PC-3 (cell line): ENCODE results near the gene PHC2. TPM values are rescaled to one million over a fixed set of nuclear protein-coding genes. Genes with fewer than 3 reads are reported as not detected.

ENCODE experiments used
- ATAC-seq: fragments of 200-7000 bp; cut with Tn5 transposase; 2 replicates; pipeline ENCODE4 v1.9.1; 2020; ENCODE audit warnings: mild to moderate bottlenecking, moderate library complexity
- BruUV-seq: library from RNA; stranded (reverse); fragments of 400-500 nt; replicated peaks from 2 replicates; lab custom pipeline; 2021; lab: Mats Ljungman, UMichigan
- CTCF ChIA-PET: fragments of 300-600 bp; sonication (Branson Sonifier 250); formaldehyde crosslinking; loops from one replicate; lab custom pipeline; 2022; ENCODE audit warnings: antibody characterized with exemption; lab: Charles Lee
- POLR2A ChIA-PET: fragments of 300-600 bp; sonication (Branson Sonifier 250); formaldehyde crosslinking; loops from one replicate; lab custom pipeline; 2022; ENCODE audit warnings: antibody characterized with exemption; ENCODE audit not compliant: unreplicated experiment; lab: Charles Lee
- DNase-seq: peaks from one replicate; pipeline ENCODE4 v3.0.0-alpha.2; 2015
- H2AFZ ChIP-seq: fragments of 300-600 bp; sonication (generic); 2 replicates; pipeline ENCODE4 v1.6.0; 2016; ENCODE audit warnings: antibody characterized with exemption, low read length
- H3F3A ChIP-seq: fragments of 300-600 bp; sonication (generic); one replicate; pipeline ENCODE4 v1.6.0; 2017; ENCODE audit warnings: antibody characterized with exemption, low read length, control low read depth, mild to moderate bottlenecking; ENCODE audit not compliant: unreplicated experiment
- H3K27ac ChIP-seq: fragments of 300-600 bp; sonication (generic); 2 replicates; pipeline ENCODE4 v1.5.1; 2016; ENCODE audit warnings: mild to moderate bottlenecking, low read length
- H3K27me3 ChIP-seq: fragments of 300-600 bp; sonication (generic); 2 replicates; pipeline ENCODE4 v1.6.1; 2016; ENCODE audit warnings: low read length, mixed read lengths
- H3K36me3 ChIP-seq: fragments of 300-600 bp; sonication (generic); 2 replicates; pipeline ENCODE4 v1.6.1; 2016; ENCODE audit warnings: low read depth, mixed run types, low read length, mixed read lengths
- H3K4me1 ChIP-seq: fragments of 300-600 bp; sonication (generic); 2 replicates; pipeline ENCODE4 v1.5.1; 2016; ENCODE audit warnings: low read length; ENCODE audit not compliant: insufficient read depth
- H3K4me2 ChIP-seq: fragments of 300-600 bp; sonication (generic); 2 replicates; pipeline ENCODE4 v1.6.0; 2016; ENCODE audit warnings: low read length
- H3K4me3 ChIP-seq: fragments of 300-600 bp; sonication (generic); 2 replicates; pipeline ENCODE4 v1.5.1; 2016; ENCODE audit warnings: mild to moderate bottlenecking, low read length, mixed read lengths
- H3K79me2 ChIP-seq: fragments of 300-600 bp; sonication (generic); 2 replicates; pipeline ENCODE4 v1.6.1; 2017; ENCODE audit warnings: low read length, mixed read lengths
- H3K9ac ChIP-seq: fragments of 300-600 bp; sonication (generic); 2 replicates; pipeline ENCODE4 v1.6.0; 2016; ENCODE audit warnings: mild to moderate bottlenecking, low read length
- H3K9me2 ChIP-seq: fragments of 300-600 bp; sonication (generic); replicated peaks from 2 replicates; pipeline ENCODE4 v1.6.1; 2016; ENCODE audit warnings: mixed run types, low read length, mixed read lengths
- H3K9me3 ChIP-seq: fragments of 300-600 bp; sonication (generic); 2 replicates; pipeline ENCODE4 v1.6.1; 2016; ENCODE audit warnings: low read length, mixed read lengths
- H4K20me1 ChIP-seq: fragments of 300-600 bp; sonication (generic); 2 replicates; pipeline ENCODE4 v1.6.1; 2016; ENCODE audit warnings: low read length, mixed read lengths
- EZH2 ChIP-seq: fragments of 300-600 bp; sonication (generic); IDR thresholded peaks from one replicate; pipeline ENCODE4 v1.6.1; 2017; ENCODE audit warnings: antibody characterized with exemption, mild to moderate bottlenecking, low read length; ENCODE audit not compliant: unreplicated experiment
- EZH2phosphoT487 ChIP-seq: fragments of 300-600 bp; sonication (generic); IDR thresholded peaks from 2 replicates; pipeline ENCODE4 v1.6.1; 2018; ENCODE audit warnings: mild to moderate bottlenecking, antibody characterized with exemption, low read length, borderline replicate concordance
- intact Hi-C: fragments of 100-400 bp; cut with micrococcal nuclease; formaldehyde crosslinking; loops from 2 replicates; pipeline ENCODE4 v1.9.0; 2023
- total RNA-seq: library from RNA; depleted of rRNA; stranded (reverse); fragments of >200 nt; gene quantifications from 2 replicates; pipeline ENCODE4 v1.2.3, GENCODE V29; 2014
- TF ChIP-seq, protein P1 (sequence below): fragments of 300-600 bp; sonication (generic); conservative IDR thresholded peaks from 2 replicates; pipeline ENCODE4 v1.5.1; 2017; ENCODE audit warnings: antibody characterized with exemption, low read depth, mild to moderate bottlenecking, low read length

Gene PHC2
- total RNA-seq, 1 experiment from 2014 or later = 134 TPM

- ATAC-seq = no peak
- no peaks in the 10 kb centered on the region for H3K4me1 ChIP-seq
- DNase-seq = no peak
- TF ChIP-seq EZH2 (no peak), EZH2phosphoT487 (no peak)
- TF ChIP-seq, protein P1, sequence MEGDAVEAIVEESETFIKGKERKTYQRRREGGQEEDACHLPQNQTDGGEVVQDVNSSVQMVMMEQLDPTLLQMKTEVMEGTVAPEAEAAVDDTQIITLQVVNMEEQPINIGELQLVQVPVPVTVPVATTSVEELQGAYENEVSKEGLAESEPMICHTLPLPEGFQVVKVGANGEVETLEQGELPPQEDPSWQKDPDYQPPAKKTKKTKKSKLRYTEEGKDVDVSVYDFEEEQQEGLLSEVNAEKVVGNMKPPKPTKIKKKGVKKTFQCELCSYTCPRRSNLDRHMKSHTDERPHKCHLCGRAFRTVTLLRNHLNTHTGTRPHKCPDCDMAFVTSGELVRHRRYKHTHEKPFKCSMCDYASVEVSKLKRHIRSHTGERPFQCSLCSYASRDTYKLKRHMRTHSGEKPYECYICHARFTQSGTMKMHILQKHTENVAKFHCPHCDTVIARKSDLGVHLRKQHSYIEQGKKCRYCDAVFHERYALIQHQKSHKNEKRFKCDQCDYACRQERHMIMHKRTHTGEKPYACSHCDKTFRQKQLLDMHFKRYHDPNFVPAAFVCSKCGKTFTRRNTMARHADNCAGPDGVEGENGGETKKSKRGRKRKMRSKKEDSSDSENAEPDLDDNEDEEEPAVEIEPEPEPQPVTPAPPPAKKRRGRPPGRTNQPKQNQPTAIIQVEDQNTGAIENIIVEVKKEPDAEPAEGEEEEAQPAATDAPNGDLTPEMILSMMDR = no peak
- H3K9me3 ChIP-seq = no peaks in the 10 kb centered on the region
- H4K20me1 ChIP-seq = no peaks in the 10 kb centered on the region
- H3K9ac ChIP-seq = no peak overlapping the region
- no peak overlapping the region for H3K4me2 ChIP-seq
- BruUV-seq = no TSS peak
- H3K9me2 ChIP-seq = no peaks in the 10 kb centered on the region
- H3F3A ChIP-seq = no peaks in the 10 kb centered on the region
- no peak overlapping the region for H2AFZ ChIP-seq
- no peak overlapping the region for H3K27ac ChIP-seq
- no peaks in the 10 kb centered on the region for H3K27me3 ChIP-seq
- intact Hi-C loops = loop anchor here (5.0 to 10.0 kb wide), 4 partner anchors 89 to 246 kb away; partner anchors contain the start of gene ZSCAN20
- POLR2A ChIA-PET = no interaction called here
- H3K36me3 ChIP-seq = peaks cover 44% of the 10 kb centered on the region
- no peaks in the 10 kb centered on the region for H3K79me2 ChIP-seq
- no peak overlapping the region for H3K4me3 ChIP-seq
- CTCF ChIA-PET = no interaction called here
These were observed 62.5 kb downstream of the PHC2 start for GRCh38 chr1:33368431-33368830.

DNA sequence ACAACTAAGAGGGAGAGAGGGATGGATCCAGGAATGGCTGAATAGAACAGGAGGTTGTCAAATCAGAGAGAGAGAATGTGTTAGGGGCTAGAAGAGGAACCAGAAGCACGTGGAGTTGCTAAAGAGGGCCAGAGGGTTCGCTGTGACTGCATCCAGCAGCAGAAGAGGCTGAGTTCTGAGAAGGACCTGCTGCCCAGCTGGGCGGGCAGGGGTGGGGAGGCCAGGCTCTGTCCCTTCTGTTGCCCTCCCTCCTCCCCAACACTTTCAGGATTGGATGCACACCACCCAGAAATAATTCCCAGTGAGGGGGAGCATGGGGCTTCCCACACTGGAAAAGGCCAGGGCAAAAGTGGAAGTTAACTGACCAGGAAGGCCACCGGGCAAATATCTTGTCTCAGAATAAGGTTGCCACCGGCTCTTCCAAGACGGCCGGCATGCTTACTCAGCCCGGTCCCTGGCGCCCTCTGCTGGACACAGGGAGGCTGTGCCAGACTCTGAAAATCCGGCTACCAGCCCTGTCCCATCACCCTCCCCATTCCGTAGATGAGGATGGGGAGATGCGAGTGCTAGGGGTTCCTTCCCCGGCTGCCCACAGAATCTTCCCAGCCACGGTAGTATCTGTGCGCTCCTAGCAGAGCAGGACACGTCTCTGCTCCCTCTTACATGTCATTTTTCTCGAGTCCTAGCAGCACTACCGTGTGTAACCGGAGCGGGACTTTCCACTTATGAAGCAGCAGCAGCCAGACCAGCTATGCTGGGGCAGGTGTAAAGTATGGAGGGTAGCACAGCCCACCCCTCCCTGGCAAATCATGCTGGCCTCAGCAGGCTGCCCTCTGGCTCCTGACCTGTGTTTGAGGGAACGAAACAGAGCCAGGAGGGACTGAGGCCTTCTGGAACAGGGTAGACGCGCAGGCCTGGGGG is 63.1 kb downstream of the PHC2 start:
- H2AFZ ChIP-seq = 0 out of 2 replicates have a peak overlapping the region, but pooled peaks have one; percentile 38
- no peaks in the 10 kb centered on the region for H3K9me2 ChIP-seq
- no peaks in the 10 kb centered on the region for H4K20me1 ChIP-seq
- CTCF ChIA-PET = no interaction called here
- no peaks in the 10 kb centered on the region for H3K79me2 ChIP-seq
- TF ChIP-seq EZH2 (no peak), EZH2phosphoT487 (no peak)
- TF ChIP-seq, protein P1 = peak; percentile 92
- H3K9me3 ChIP-seq = no peaks in the 10 kb centered on the region
- H3K9ac ChIP-seq = no peak overlapping the region
- H3K4me3 ChIP-seq = no peak overlapping the region
- BruUV-seq = no TSS peak
- H3K4me2 ChIP-seq = no peak overlapping the region
- H3K27ac ChIP-seq = no peak overlapping the region
- peak; percentile 86 for ATAC-seq
- H3K4me1 ChIP-seq = no peaks in the 10 kb centered on the region
- DNase-seq = peak; percentile 81
- intact Hi-C loops = loop anchor here (1.0 to 10.0 kb wide), 5 partner anchors 72 to 247 kb away; partner anchors contain the start of gene ZSCAN20
- no peaks in the 10 kb centered on the region for H3F3A ChIP-seq
- peaks cover 48% of the 10 kb centered on the region for H3K36me3 ChIP-seq
- H3K27me3 ChIP-seq = no peaks in the 10 kb centered on the region
- POLR2A ChIA-PET = no interaction called here
